Endothelial cell of umbilical vein (primary cell): ENCODE data around the gene RFESD.

ENCODE experiments used
- POLR2AphosphoS5 ChIP-seq: IDR thresholded peaks from 2 replicates; pipeline ENCODE4 v1.6.1; 2012; ENCODE audit warnings: low read depth, mild to moderate bottlenecking, control low read depth, low read length, moderate library complexity; ENCODE audit not compliant: insufficient read depth
- TF ChIP-seq, protein P1 (sequence below), 2 donors: IDR thresholded peaks; 1 replicate in 1 of 2; 2 replicates in 1 of 2; pipeline ENCODE4 v1.5.1; 2011; ENCODE audit warnings: low read length in 2 of 2, mild to moderate bottlenecking in 2 of 2, moderate library complexity in 2 of 2, control low read depth in 1 of 2, inconsistent platforms in 1 of 2, low read depth in 1 of 2; ENCODE audit not compliant: insufficient read depth in 1 of 2; ENCODE audit errors: extremely low read depth in 1 of 2

DNA sequence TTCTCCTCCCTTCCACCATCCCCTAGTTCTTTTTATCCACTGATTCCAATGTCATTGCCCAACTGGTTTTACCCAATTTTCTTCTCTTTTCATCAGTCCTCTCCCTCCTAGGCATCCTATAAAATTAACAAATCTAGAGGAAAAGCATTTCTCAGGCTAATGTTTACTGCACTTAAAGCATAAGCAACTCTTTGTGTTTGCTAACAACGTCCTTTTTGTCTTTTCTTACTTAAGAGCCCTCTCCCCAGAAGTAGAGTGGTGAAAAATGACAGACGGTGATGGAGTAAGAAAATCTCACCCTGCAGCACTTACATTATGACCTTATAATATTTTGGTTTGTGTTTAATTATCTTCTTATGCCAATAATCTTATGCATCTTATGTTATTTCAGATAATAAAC is 37.8 kb downstream of the RFESD start:
- no peak for TF ChIP-seq POLR2AphosphoS5
- TF ChIP-seq, protein P1, sequence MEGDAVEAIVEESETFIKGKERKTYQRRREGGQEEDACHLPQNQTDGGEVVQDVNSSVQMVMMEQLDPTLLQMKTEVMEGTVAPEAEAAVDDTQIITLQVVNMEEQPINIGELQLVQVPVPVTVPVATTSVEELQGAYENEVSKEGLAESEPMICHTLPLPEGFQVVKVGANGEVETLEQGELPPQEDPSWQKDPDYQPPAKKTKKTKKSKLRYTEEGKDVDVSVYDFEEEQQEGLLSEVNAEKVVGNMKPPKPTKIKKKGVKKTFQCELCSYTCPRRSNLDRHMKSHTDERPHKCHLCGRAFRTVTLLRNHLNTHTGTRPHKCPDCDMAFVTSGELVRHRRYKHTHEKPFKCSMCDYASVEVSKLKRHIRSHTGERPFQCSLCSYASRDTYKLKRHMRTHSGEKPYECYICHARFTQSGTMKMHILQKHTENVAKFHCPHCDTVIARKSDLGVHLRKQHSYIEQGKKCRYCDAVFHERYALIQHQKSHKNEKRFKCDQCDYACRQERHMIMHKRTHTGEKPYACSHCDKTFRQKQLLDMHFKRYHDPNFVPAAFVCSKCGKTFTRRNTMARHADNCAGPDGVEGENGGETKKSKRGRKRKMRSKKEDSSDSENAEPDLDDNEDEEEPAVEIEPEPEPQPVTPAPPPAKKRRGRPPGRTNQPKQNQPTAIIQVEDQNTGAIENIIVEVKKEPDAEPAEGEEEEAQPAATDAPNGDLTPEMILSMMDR (IDR thresholded peaks at IDR 0.05; ENCODE audit: extremely low read depth in 1 of 2, insufficient read depth in 1 of 2, low read depth in 1 of 2, low read length in 2 of 2), result no peak
